DOHH2 (cell line): ENCODE data around the gene YIPF4.

Source experiments
- CTCF ChIP-seq: fragments of 200-600 bp; sonication (generic); IDR thresholded peaks from one replicate; pipeline ENCODE4 v1.5.1; 2014; ENCODE audit warnings: antibody characterized with exemption, mild to moderate bottlenecking, low read depth, low read length; ENCODE audit not compliant: poor library complexity, severe bottlenecking
- EZH2phosphoT487 ChIP-seq: fragments of 200-600 bp; sonication (generic); IDR thresholded peaks from 2 replicates; pipeline ENCODE4 v1.6.1; 2017; ENCODE audit warnings: borderline replicate concordance, mild to moderate bottlenecking, antibody characterized with exemption, low read length, moderate library complexity, mixed read lengths

DNA sequence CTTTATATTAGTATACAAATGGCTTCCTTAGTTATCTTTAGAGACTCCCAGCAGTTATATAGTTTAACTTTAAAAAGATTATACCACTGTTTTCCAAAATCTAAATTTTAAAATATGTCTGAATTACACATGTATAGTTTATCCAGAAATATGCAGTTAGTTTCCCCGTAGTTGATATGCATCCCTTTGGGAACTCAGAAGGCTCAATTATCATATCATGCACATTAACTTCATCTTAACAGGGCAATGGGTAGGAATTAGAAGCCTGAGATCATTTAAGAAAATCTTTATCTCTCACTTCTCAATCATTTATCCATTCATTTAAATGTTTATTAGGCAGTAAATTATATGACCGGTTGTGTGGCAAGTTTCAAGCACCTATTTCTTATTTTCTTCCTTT lies 40.2 kb upstream of the YIPF4 start:
- TF ChIP-seq CTCF = no peak
- no peak for TF ChIP-seq EZH2phosphoT487
